ENCODE measurements around the gene KCNC2. TPM values are rescaled to one million over a fixed set of nuclear protein-coding genes. Genes with fewer than 3 reads are reported as not detected.

Gene KCNC2
- total RNA-seq, result not detected

DNA sequence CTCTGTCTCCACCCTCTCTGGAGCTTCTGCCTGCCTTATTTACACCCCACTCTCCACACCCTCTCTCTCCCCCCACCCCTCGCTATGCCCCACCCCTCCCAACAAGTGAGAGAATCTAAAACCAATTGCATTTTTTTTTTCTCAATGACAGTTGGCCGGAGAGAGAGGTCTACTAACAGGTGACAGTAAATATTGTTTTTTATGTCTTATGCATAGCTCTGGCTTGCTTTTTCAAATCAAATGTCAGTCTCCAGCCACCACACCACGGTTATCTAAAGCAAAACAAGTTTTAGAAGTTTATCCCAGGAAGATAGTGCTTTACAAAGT is at the start of gene KCNC2:
KCNC2 (minus strand) TSS at position 28 of the 327 bp plus-strand sequence.
- Mint-ChIP-seq H3K27me3 (peaks cover 23 to 35% of the 10 kb centered on the region in 2 donors), H3K4me1 (ENCODE audit: low read depth in 2 of 2) (peaks cover 0 to 4% of the 10 kb centered on the region in 2 donors), H3K36me3 (peaks cover 9% of the 10 kb centered on the region), H3K4me3 (no peak within 1 kb of the TSS), H3K9me3 (peaks cover 13% of the 10 kb centered on the region), H3K27ac (no peak within 1 kb of the TSS)
- ATAC-seq (no peak), DNase-seq (ENCODE audit: low spot score) (no peak)

DNA sequence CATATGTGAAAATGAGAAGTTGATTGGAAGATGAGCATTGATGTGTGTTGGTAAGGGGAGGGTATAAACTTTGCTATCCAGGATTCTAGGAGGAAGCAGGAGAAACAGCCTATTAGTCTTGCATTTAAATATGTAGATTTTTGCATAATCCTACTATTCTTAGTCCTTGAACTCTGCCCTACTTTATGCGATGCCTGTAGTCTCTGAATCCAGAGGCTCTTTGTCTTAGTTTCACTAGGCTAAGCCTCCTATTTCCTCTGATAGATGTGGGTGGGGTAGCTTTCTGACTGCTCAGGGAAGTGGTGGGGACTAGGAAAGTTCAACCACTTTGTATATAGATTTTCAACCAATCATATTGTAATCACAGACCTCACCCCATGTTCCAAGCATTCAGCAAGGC is 49.5 kb upstream of the KCNC2 start:
- no peak overlapping the region for H3K4me3 Mint-ChIP-seq
- ATAC-seq, result no peak
- H3K4me1 Mint-ChIP-seq (ENCODE audit: low read depth in 2 of 2), result no peaks in the 10 kb centered on the region
- no peak for DNase-seq (ENCODE audit: low spot score)
- H3K9me3 Mint-ChIP-seq, result no peaks in the 10 kb centered on the region
- H3K27ac Mint-ChIP-seq, result no peak overlapping the region
- no peaks in the 10 kb centered on the region for H3K36me3 Mint-ChIP-seq
- H3K27me3 Mint-ChIP-seq, result no peaks in the 10 kb centered on the region

DNA sequence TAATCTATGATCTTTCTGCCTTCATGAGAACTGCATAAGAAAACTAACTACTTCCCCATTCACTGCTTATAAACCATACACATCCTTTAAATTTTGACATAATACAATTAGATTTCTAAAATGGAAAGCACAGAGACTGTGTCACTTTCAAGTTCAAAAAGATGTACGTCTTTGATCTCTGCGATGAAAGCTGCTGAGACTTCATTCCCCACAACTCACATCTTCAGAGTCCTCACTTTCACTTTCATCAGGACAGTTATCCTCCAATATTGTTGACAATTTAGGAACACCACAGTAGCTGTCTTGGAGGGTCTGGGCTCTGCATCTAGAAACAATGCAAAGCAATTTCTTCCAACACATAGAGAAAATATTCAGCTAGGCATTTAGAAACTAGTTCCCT is 47.9 kb upstream of the KCNC2 start:
- no peaks in the 10 kb centered on the region for H3K4me1 Mint-ChIP-seq (ENCODE audit: low read depth in 2 of 2)
- H3K27ac Mint-ChIP-seq, result no peak overlapping the region
- H3K4me3 Mint-ChIP-seq, result no peak overlapping the region
- ATAC-seq (no peak), DNase-seq (ENCODE audit: low spot score) (no peak)
- H3K9me3 Mint-ChIP-seq, result peaks cover 4% of the 10 kb centered on the region
- no peaks in the 10 kb centered on the region for H3K36me3 Mint-ChIP-seq
- H3K27me3 Mint-ChIP-seq, result no peaks in the 10 kb centered on the region

DNA sequence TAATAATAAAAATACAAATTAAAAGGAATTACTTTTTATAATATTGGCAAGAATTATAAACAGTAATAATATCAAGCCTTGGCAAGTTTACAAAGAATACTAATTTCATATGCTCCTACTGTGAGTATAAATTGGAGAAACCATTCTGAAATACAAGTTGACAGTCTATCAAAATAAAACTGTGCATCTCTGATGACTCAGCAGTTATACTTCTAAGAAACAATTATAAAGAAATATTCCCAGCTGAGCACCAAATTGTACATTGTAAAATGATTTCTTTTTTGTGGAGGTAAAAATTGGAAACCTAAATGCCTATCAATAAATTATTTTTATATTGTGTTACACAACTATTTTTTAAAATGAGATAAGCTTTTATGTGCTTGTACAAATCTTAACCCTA is 35.5 kb upstream of the KCNC2 start:
- H3K36me3 Mint-ChIP-seq, result peaks cover 6% of the 10 kb centered on the region
- no peak for ATAC-seq

DNA sequence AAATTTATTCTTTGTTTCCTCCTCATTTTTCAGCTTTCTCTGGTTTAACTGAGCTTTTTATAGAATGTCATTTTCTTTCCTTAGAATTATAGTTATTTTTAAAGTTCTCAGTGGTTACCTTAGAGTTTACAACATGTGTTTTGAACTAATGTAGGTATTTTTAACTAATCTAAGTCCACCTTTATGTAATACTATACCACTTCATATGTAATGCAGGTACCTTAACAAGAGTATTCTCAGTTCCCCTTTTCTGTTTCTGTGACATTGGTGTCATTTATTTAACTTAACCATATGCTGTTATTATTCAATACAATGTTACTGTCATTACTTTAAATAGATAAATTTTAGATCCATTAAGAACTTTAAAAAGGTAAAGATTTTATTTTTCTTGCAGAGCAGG is 30.3 kb upstream of the KCNC2 start:
- H3K27ac Mint-ChIP-seq, result no peak overlapping the region
- ATAC-seq, result no peak
- peaks cover 4% of the 10 kb centered on the region for H3K9me3 Mint-ChIP-seq
- no peaks in the 10 kb centered on the region for H3K4me1 Mint-ChIP-seq (ENCODE audit: low read depth in 2 of 2)
- peaks cover 6% of the 10 kb centered on the region for H3K36me3 Mint-ChIP-seq
- no peak for DNase-seq (ENCODE audit: low spot score)
- no peaks in the 10 kb centered on the region for H3K27me3 Mint-ChIP-seq
- H3K4me3 Mint-ChIP-seq, result no peak overlapping the region

More for the DNA sequence above, 35.5 kb upstream of the KCNC2 start:
- no peak overlapping the region for H3K4me3 Mint-ChIP-seq
- H3K27ac Mint-ChIP-seq, result no peak overlapping the region
- peaks cover 4% of the 10 kb centered on the region for H3K9me3 Mint-ChIP-seq
- H3K4me1 Mint-ChIP-seq (ENCODE audit: low read depth in 2 of 2), result no peaks in the 10 kb centered on the region
- no peaks in the 10 kb centered on the region for H3K27me3 Mint-ChIP-seq
- DNase-seq (ENCODE audit: low spot score), result no peak

DNA sequence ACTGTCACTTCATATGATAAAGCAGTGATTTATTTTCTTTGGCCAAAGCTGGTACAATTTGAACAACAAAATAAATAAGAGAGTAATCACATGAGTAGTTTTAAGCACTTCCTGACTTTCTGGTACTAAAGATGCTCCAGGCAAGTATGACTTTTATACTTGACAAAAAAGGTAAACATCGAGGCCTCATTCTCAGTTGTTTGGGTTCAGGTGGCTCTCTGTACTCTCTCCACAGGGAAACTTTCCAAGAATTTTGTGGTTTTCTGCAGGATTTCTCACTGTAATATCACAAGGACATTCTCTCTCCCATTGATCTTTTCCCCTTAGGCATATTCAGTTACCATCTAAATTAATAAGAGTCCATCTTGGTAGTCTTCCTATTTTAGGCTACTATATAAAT is 26.6 kb upstream of the KCNC2 start:
- Mint-ChIP-seq H3K9me3 (peaks cover 14% of the 10 kb centered on the region), H3K36me3 (peaks cover 6% of the 10 kb centered on the region), H3K4me3 (no peak overlapping the region), H3K27me3 (no peaks in the 10 kb centered on the region), H3K4me1 (ENCODE audit: low read depth in 2 of 2) (no peaks in the 10 kb centered on the region), H3K27ac (no peak overlapping the region)
- DNase-seq (ENCODE audit: low spot score), result no peak
- no peak for ATAC-seq

DNA sequence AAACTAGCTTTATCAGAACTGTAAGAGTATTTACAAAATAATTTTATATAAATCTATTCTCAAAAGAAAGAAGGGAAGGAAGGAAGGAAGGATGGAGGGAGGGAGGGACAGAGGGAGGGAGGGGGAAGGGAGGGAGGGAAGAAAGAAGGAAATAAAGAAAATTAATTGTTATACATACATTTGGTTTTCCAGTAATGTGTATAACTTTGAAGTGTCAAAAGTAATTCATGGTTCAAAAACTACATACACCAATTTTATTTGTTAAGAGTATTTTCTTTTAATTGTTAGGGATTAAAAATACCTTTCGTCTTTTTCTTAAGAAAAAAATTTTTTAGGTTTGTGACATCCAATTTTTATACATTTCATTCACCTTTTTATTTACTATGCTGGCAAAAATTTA is 17.5 kb upstream of the KCNC2 start:
- DNase-seq (ENCODE audit: low spot score) (no peak), ATAC-seq (no peak)
- no peak overlapping the region for H3K27ac Mint-ChIP-seq
- no peaks in the 10 kb centered on the region for H3K4me1 Mint-ChIP-seq (ENCODE audit: low read depth in 2 of 2)
- peaks cover 9% of the 10 kb centered on the region for H3K9me3 Mint-ChIP-seq
- H3K27me3 Mint-ChIP-seq, result no peaks in the 10 kb centered on the region
- H3K36me3 Mint-ChIP-seq, result no peaks in the 10 kb centered on the region
- no peak overlapping the region for H3K4me3 Mint-ChIP-seq

DNA sequence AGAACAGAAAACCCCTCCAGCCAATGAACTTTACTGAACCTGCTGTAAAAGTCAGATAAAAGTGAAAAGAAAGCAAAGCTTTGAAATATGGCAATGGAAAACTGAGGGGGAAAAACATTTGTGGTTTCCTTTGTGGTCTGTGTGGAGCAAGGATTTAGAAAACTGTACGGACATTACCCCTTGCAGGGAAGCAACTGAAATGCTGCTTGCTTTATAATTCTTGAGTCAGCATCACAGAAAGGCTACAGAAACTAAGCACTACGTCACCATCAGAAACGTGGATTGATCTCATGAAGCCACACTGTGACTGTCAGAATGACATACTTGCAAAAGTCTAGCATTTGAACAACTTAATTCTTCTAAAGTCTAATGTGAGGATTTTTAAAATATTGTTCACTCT is 2.4 kb upstream of the KCNC2 start:
- peaks cover 13 to 21% of the 10 kb centered on the region in 2 donors for H3K27me3 Mint-ChIP-seq
- H3K27ac Mint-ChIP-seq, result no peak overlapping the region
- DNase-seq (ENCODE audit: low spot score), result no peak
- H3K36me3 Mint-ChIP-seq, result peaks cover 4% of the 10 kb centered on the region
- peaks cover 13% of the 10 kb centered on the region for H3K9me3 Mint-ChIP-seq
- H3K4me1 Mint-ChIP-seq (ENCODE audit: low read depth in 2 of 2), result no peaks in the 10 kb centered on the region
- H3K4me3 Mint-ChIP-seq, result no peak overlapping the region
- ATAC-seq, result no peak

DNA sequence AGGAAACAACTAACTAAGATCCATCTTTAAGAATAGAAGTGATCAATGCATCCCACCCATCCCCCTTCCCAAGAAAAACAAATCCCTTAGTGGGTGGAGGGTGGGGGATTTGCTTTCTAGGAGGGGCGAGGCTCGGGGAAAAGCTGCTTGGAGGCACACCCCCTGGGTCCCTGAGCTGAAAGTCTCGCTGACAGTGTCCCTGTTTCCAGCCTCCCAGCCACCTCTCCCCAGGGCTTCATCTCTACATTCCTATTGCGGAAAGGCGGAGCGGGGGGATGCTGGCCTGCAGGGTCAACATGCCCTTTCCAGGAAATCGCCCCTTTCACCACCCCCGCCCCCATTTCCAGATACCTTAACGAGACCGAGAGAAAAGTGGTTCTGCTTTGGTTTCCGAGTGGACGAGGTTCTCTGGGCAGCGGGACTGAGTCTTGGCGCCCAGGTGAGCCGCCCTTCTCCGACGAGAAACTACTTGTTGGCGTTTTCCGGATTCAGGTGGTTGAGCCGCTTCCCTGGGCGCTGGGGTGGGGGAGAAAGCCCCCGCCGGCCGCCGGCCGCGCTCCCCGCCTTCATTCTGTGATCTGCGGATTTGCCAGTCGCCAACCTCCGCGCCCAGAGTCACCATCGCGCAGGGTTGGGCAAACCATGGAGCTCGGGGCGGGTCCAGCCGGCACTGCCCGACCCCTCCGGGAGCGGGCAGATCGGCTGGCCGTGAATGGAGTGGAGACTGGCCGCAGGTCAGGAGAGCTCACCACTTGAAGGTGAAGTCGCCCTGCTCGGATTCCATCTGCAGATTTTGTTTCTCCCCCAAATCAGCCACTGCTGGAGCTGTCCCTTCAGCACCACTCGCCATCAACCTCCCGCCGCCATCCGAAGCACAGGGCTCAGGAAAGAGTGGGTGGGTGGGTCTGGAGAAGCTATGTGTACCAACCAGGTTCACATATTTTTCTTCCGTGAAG is 505 bp downstream of the KCNC2 start:
- peaks cover 13% of the 10 kb centered on the region for H3K9me3 Mint-ChIP-seq
- DNase-seq (ENCODE audit: low spot score) (no peak), ATAC-seq (no peak)
- no peak overlapping the region for H3K4me3 Mint-ChIP-seq
- H3K36me3 Mint-ChIP-seq, result peaks cover 9% of the 10 kb centered on the region
- peaks cover 23 to 35% of the 10 kb centered on the region in 2 donors for H3K27me3 Mint-ChIP-seq
- no peak overlapping the region for H3K27ac Mint-ChIP-seq
- H3K4me1 Mint-ChIP-seq (ENCODE audit: low read depth in 2 of 2), result peaks cover 0 to 4% of the 10 kb centered on the region in 2 donors

DNA sequence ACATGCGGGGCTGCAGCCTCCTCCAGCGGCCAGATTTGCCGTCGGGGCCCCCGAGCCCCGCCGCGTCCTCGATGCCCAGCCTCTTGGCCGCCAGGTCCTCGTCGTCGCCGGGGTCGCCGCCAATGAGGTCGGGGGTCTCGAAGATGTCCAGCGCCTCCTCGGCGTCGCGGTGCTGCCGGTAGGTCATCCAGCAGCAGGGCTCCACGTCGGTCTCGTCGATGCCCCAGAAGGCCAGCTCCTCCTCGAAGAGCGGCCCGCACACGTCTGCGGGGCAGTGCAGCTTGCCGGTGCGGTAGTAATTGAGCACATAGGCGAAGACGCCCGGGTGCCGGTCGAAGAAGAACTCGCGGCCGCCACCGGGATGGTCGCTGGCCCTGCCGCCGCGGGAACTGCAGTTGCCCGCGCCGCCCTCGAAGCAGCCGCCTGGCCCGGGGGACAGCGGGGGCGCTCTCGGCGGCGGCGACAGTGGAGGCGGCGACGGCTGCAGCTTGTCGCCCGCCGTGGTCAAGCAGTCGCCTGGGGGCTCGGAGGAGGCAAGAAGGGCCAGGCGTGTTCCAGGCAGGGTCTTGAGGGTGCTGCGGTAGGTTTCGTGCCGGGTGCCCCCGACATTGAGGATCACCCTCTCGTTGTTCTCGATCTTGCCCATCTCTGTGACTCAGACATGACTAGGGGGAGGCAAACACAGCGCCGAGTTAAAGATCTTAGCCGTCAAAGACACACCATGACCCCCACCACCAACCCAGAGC is 2.1 kb downstream of the KCNC2 start:
- H3K4me1 Mint-ChIP-seq (ENCODE audit: low read depth in 2 of 2), result peaks cover 0 to 4% of the 10 kb centered on the region in 2 donors
- ATAC-seq (no peak), DNase-seq (ENCODE audit: low spot score) (no peak)
- peaks cover 23 to 35% of the 10 kb centered on the region in 2 donors for H3K27me3 Mint-ChIP-seq
- H3K9me3 Mint-ChIP-seq, result peaks cover 10% of the 10 kb centered on the region
- H3K4me3 Mint-ChIP-seq, result no peak overlapping the region
- H3K36me3 Mint-ChIP-seq, result peaks cover 9% of the 10 kb centered on the region
- H3K27ac Mint-ChIP-seq, result no peak overlapping the region

DNA sequence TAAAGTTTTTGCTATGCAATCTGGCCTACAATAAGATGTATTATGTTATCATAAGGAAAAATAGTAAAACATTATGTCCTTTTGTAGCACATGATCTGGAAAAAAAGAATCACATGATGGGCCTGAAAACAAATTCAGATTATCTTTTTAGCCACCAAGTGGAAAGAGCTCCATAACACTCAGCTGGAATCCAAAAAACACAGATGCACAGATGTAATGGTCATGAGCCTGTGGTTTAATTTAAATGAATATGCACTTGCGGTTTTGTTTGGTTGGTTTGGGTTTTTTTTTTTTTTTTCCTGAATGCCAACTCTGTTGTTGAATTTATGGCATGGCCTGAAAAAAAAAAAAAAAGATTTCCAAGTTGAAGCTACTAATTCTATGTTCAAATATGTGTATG is 4.1 kb downstream of the KCNC2 start:
- Mint-ChIP-seq H3K27me3 (peaks cover 23 to 32% of the 10 kb centered on the region in 2 donors), H3K9me3 (peaks cover 5% of the 10 kb centered on the region)
- no peak for ATAC-seq

DNA sequence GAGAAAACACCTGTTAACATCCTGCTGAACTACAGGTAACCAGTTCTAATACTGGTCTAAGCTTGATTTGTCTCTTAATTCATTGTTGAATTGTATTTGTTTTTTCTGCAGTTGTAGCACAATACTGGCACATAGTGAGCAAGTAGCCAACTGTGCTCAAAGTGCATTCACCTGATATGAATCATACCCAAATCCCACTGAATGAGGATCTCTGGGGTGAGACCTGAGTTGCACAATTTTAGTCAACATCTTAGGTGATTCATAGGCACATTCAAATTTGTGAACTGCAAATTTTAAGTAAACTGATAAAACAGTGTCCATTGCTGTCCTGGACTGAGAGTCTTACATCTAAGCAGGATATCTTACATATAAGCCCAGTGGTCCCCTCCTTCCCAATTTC is 12.8 kb downstream of the KCNC2 start:
- Mint-ChIP-seq H3K4me3 (no peak overlapping the region), H3K27me3 (no peaks in the 10 kb centered on the region), H3K27ac (no peak overlapping the region), H3K4me1 (ENCODE audit: low read depth in 2 of 2) (no peaks in the 10 kb centered on the region), H3K9me3 (peaks cover 3% of the 10 kb centered on the region), H3K36me3 (no peaks in the 10 kb centered on the region)
- no peak for DNase-seq (ENCODE audit: low spot score)
- no peak for ATAC-seq

More for the DNA sequence above, 4.1 kb downstream of the KCNC2 start:
- Mint-ChIP-seq H3K4me1 (ENCODE audit: low read depth in 2 of 2) (peaks cover 0 to 4% of the 10 kb centered on the region in 2 donors), H3K4me3 (no peak overlapping the region), H3K36me3 (peaks cover 9% of the 10 kb centered on the region), H3K27ac (no peak overlapping the region)
- no peak for DNase-seq (ENCODE audit: low spot score)

DNA sequence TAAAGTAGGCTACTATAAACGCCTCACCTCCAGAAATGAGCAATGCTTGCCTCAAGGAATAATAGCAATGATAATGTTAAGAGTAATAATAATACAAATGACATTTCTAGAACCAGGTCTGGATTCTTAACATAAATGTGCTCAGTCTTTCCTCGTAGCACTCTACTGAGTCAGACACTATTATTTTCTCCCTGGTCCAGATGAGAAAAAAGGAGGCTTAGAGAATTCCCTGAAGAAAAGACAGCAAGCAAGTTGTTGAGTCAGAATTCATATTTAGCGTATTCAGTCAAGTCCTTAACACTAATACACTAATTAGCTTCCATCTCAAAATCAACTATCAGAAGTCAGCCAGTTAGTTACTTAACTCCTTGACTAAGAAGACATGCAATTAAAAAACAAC is 13.2 kb downstream of the KCNC2 start:
- ATAC-seq, result no peak
- no peaks in the 10 kb centered on the region for H3K36me3 Mint-ChIP-seq
- H3K9me3 Mint-ChIP-seq, result peaks cover 3% of the 10 kb centered on the region
- H3K4me3 Mint-ChIP-seq, result no peak overlapping the region
- DNase-seq (ENCODE audit: low spot score), result no peak
- no peak overlapping the region for H3K27ac Mint-ChIP-seq
- no peaks in the 10 kb centered on the region for H3K4me1 Mint-ChIP-seq (ENCODE audit: low read depth in 2 of 2)
- no peaks in the 10 kb centered on the region for H3K27me3 Mint-ChIP-seq

DNA sequence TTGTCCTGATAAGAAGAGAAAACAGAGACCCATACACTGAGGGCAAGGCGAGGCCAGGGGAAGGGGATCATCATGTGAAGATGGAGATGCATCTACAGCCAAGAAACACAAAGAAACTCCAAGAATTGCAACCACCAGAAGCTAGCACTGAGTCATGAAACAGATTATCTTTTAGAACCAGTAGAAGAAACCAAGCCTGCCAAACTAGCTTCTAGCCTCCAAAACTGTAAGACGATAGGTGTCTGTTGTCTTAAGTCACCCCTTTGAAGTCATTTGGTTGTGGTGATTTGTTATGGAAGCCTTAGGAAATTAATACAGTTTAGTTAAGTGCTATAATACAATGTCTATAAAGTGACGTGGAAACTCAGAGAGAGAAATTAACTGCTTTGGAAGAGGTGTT is 15.4 kb downstream of the KCNC2 start:
- Mint-ChIP-seq H3K36me3 (no peaks in the 10 kb centered on the region), H3K4me3 (no peak overlapping the region), H3K27me3 (no peaks in the 10 kb centered on the region), H3K9me3 (peaks cover 3% of the 10 kb centered on the region), H3K27ac (no peak overlapping the region), H3K4me1 (ENCODE audit: low read depth in 2 of 2) (no peaks in the 10 kb centered on the region)
- ATAC-seq, result no peak
- DNase-seq (ENCODE audit: low spot score), result no peak

Data from natural killer cell treated with Interleukin-12 subunit alpha and Interleukin-12 subunit beta and Interleukin-15 and Interleukin-18, amount 100 ng/mL, for 72 hours (primary cell).